IPS-18a (cell line): ENCODE results near the gene SDE2.
"Not testable (repeated sequence)": the region's sequence is repeated elsewhere in the genome, so short reads cannot be mapped to it uniquely, and the experiment has no call there.

Source experiments
- H3K27ac ChIP-seq: one replicate; pipeline ENCODE4 v1.5.1; 2013; ENCODE audit warnings: low read length
- H3K27me3 ChIP-seq: one replicate; pipeline ENCODE4 v1.6.1; 2013; ENCODE audit warnings: mild to moderate bottlenecking, low read length; ENCODE audit not compliant: control insufficient read depth, insufficient read depth
- H3K36me3 ChIP-seq: one replicate; pipeline ENCODE4 v1.6.1; 2013; ENCODE audit warnings: low read depth, low read length; ENCODE audit not compliant: control insufficient read depth
- H3K4me1 ChIP-seq: one replicate; pipeline ENCODE4 v1.6.1; 2013; ENCODE audit warnings: low read depth, low read length; ENCODE audit not compliant: control insufficient read depth
- H3K4me3 ChIP-seq: one replicate; pipeline ENCODE4 v1.5.1; 2013; ENCODE audit warnings: low read length
- H3K9ac ChIP-seq: one replicate; pipeline ENCODE4 v1.6.1; 2013; ENCODE audit warnings: mild to moderate bottlenecking, low read length, moderate library complexity
- H3K9me3 ChIP-seq: one replicate; pipeline ENCODE4 v1.6.1; 2013; ENCODE audit warnings: low read depth, low read length; ENCODE audit not compliant: control insufficient read depth

The SDE2 gene

GRCh38 chr1:225995919-225996864 lies 3.0 kb downstream of the SDE2 start:
- Histone ChIP-seq H3K27ac (no peak overlapping the region), H3K9me3 (no peaks in the 10 kb centered on the region), H3K27me3 (no peaks in the 10 kb centered on the region), H3K36me3 (peaks cover 27% of the 10 kb centered on the region), H3K4me1 (peaks cover 15% of the 10 kb centered on the region), H3K9ac (no peak overlapping the region), H3K4me3 (no peak overlapping the region)

- Histone ChIP-seq H3K9ac (no peak overlapping the region), H3K27ac (no peak overlapping the region), H3K4me3 (no peak overlapping the region), H3K27me3 (no peaks in the 10 kb centered on the region), H3K4me1 (no peaks in the 10 kb centered on the region), H3K36me3 (peaks cover 65% of the 10 kb centered on the region), H3K9me3 (no peaks in the 10 kb centered on the region)
These were observed 8.3 kb downstream of the SDE2 start for GRCh38 chr1:225990705-225991464.

- Histone ChIP-seq H3K36me3 (peaks cover 75% of the 10 kb centered on the region), H3K4me3 (no peak overlapping the region), H3K27ac (no peak overlapping the region), H3K9me3 (no peaks in the 10 kb centered on the region), H3K27me3 (no peaks in the 10 kb centered on the region), H3K4me1 (no peaks in the 10 kb centered on the region), H3K9ac (no peak overlapping the region)
These were observed 11.4 kb downstream of the SDE2 start for GRCh38 chr1:225987491-225988316.

DNA sequence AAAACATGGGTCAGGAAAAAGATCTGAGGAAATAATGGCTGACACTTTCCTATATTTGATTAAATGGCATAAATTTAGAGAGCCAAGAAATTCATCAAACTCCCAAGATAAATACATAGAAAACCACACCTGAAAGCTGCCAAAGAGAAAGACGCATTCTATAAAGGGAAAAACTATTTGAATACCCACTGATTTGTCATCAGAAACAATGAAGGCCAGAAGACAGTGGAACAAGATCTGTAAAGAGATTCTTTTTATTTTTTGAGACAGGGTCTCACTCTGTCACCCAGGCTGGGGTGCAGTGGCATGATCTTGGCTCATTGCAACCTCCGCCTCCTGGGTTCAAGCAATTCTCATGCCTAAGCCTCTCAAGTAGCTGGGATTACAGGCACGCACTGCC lies 17.4 kb downstream of the SDE2 start:
- Histone ChIP-seq H3K36me3 (peaks cover 46% of the 10 kb centered on the region), H3K9me3 (no peaks in the 10 kb centered on the region), H3K4me3 (no peak overlapping the region), H3K4me1 (no peaks in the 10 kb centered on the region), H3K9ac (no peak overlapping the region), H3K27ac (no peak overlapping the region), H3K27me3 (no peaks in the 10 kb centered on the region)

DNA sequence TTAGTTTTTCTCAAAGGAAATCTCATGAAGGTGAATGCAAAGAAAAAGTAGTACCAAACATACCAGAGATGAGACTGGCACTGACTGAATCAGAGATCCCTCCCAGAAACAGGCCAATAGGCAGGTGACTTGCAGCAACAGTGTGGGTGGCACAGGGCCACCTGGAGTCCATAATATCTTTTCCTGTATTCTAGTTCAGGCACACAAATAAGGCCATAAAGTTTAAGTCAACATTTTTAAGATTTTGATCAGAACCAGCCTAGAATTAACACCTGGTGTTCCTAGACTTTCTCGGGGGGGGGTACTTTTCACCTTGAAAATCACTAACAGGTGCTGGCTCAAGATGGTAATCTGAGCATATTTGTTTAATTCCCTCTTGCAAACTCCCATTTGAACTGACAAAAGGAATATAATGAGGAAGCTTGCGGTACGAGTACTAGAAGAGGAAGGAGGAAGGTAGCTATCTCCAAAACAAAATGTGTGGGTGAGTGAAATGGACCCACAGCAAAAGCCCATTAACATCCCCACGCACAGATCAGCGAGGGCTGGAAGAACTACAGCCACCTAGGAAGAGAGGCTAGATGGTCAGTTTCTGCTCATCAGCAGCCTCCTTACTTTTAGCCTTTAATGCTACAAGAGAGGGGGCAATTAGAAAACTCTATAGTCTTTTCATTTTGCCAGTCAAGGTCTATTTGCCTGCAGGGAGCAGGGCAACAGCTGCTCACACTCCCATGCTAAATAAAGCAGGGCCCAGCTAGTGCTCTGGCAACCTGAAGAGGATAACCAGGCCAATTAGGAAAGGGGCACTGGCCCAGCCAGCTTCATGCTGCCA lies 18.9 kb downstream of the SDE2 start:
- Histone ChIP-seq H3K27me3 (no peaks in the 10 kb centered on the region), H3K4me1 (no peaks in the 10 kb centered on the region), H3K36me3 (peaks cover 31% of the 10 kb centered on the region), H3K4me3 (no peak overlapping the region), H3K27ac (no peak overlapping the region), H3K9ac (no peak overlapping the region), H3K9me3 (no peaks in the 10 kb centered on the region)

DNA sequence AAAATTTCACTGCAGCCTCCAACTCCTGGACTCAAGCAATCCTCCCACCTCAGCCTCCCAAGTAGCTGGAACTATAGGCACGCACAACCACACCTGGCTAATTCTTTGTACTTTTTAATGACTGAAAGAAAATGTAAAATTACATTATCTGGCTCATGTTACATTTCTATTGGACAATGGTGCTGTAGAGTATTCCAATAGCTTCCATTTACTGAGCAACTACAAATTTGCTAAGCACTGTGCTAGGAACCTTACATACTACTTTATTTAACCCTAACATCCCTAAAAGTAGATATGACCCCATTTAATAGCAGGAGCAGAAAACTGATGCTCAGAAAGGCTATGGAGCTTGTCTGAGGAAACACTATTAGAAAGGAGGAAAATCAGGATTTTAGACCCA lies 19.7 kb downstream of the SDE2 start:
- Histone ChIP-seq H3K4me3 (no peak overlapping the region), H3K36me3 (peaks cover 25% of the 10 kb centered on the region), H3K4me1 (no peaks in the 10 kb centered on the region), H3K27ac (no peak overlapping the region), H3K9ac (no peak overlapping the region), H3K9me3 (no peaks in the 10 kb centered on the region), H3K27me3 (no peaks in the 10 kb centered on the region)

- Histone ChIP-seq H3K27ac (no peak overlapping the region), H3K36me3 (peaks cover 17% of the 10 kb centered on the region), H3K9ac (no peak overlapping the region), H3K27me3 (no peaks in the 10 kb centered on the region), H3K4me1 (no peaks in the 10 kb centered on the region), H3K4me3 (no peak overlapping the region), H3K9me3 (no peaks in the 10 kb centered on the region)
These were observed 21.0 kb downstream of the SDE2 start for GRCh38 chr1:225977937-225978748.

DNA sequence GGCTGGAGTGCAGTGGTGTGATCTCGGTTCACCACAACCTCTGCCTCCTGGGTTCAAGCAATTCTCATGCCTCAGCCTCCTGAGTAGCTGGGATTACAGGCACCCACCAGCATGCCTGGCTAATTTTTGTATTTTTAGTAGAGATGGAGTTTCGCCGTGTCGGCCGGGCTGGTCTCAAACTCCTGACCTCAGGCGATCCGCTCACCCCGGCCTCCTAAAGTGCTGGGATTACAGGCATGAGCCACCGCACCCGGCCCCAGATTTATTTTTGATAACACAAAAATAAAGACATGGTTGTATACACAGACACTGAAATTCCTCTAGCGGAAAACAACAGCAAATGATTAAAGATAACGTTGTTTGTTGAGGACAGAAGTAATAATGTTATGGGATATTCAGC lies 24.0 kb downstream of the SDE2 start:
- not testable (repeated sequence) for H3K9ac ChIP-seq, H3K27ac ChIP-seq, H3K4me1 ChIP-seq, H3K4me3 ChIP-seq, H3K9me3 ChIP-seq, H3K36me3 ChIP-seq, H3K27me3 ChIP-seq

DNA sequence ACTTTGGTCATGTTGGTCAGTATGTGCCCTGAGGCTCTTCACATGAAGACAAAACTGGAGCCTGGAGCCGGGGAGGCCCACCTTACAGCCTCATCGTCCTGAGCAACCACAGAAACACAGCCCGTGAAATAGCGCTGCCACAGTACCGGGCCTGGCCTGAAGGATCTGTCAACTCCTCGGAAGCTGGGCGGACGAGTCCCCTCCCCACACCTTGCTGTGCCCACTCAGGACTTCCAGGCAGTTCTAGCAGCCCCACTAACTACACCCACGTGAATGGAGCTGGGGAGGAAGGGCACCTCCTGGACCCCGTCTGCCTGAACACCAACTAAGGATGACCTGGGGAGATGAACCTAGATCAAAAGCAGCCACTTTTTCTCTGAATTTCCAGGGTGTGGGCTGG lies 24.7 kb downstream of the SDE2 start:
- Histone ChIP-seq H3K4me3 (no peak overlapping the region), H3K27ac (no peak overlapping the region), H3K9ac (no peak overlapping the region), H3K4me1 (no peaks in the 10 kb centered on the region), H3K27me3 (no peaks in the 10 kb centered on the region), H3K9me3 (no peaks in the 10 kb centered on the region), H3K36me3 (no peaks in the 10 kb centered on the region)

GRCh38 chr1:225973158-225973557 lies 26.0 kb downstream of the SDE2 start:
- no peak overlapping the region for H3K9ac ChIP-seq
- H3K9me3 ChIP-seq = no peaks in the 10 kb centered on the region
- H3K36me3 ChIP-seq = no peaks in the 10 kb centered on the region
- no peak overlapping the region for H3K4me3 ChIP-seq
- H3K4me1 ChIP-seq = no peaks in the 10 kb centered on the region
- H3K27me3 ChIP-seq = no peaks in the 10 kb centered on the region
- H3K27ac ChIP-seq = no peak overlapping the region
